GM23338 (cell line): ENCODE data around the gene C1orf50.
"Not testable (repeated sequence)": the region's sequence is repeated elsewhere in the genome, so short reads cannot be mapped to it uniquely, and the experiment has no call there.

Experiments
- CTCF ChIP-seq, 2 experiments: fragments of 200-600 bp in 1 of 2; sonication (generic) in 1 of 2; conservative IDR thresholded peaks; 2 replicates each; pipeline versions ENCODE4 v1.5.1 to v1.6.1; 2016 to 2017; ENCODE audit warnings: antibody characterized with exemption in 2 of 2, low read depth in 2 of 2, mild to moderate bottlenecking in 2 of 2, moderate library complexity in 1 of 2
- EZH2 ChIP-seq: fragments of 200-600 bp; sonication (generic); IDR thresholded peaks from one replicate; pipeline ENCODE4 v1.8.0; 2017; ENCODE audit warnings: antibody characterized with exemption, mild to moderate bottlenecking, low read depth; ENCODE audit not compliant: unreplicated experiment
- EZH2phosphoT487 ChIP-seq: fragments of 200-600 bp; sonication (generic); IDR thresholded peaks from one replicate; pipeline ENCODE4 v1.8.1; 2018; ENCODE audit warnings: antibody characterized with exemption; ENCODE audit not compliant: unreplicated experiment
- POLR2AphosphoS5 ChIP-seq: IDR thresholded peaks from 2 replicates; pipeline ENCODE4 v1.6.1; 2016; ENCODE audit warnings: antibody characterized with exemption, low read depth

GRCh38 chr1:42725820-42726219 is 41.2 kb upstream of the C1orf50 start:
- not testable (repeated sequence) for TF ChIP-seq CTCF (conservative IDR thresholded peaks at IDR 0.05; ENCODE audit: low read depth in 2 of 2); EZH2phosphoT487; POLR2AphosphoS5; EZH2
